GM19025 (cell line): Measurements from ENCODE around the gene GPR12.

Source experiments
- ATAC-seq: cut with Tn5 transposase; IDR thresholded peaks from one replicate; pipeline ENCODE4 v1.9.1; 2021; ENCODE audit warnings: mild to moderate bottlenecking, low read depth, moderate library complexity; ENCODE audit not compliant: unreplicated experiment

The GPR12 gene

GRCh38 chr13:26759907-26760831 lies at the start of gene GPR12:
TSS of gene GPR12 (minus strand) at chr13:26760786. CDS start at chr13:26759827, 959 bp downstream.
- no peak for ATAC-seq

GRCh38 chr13:26810095-26810494 lies 49.5 kb upstream of the GPR12 start:
- ATAC-seq = no peak

GRCh38 chr13:26806891-26807290 lies 46.3 kb upstream of the GPR12 start:
- no peak for ATAC-seq

DNA sequence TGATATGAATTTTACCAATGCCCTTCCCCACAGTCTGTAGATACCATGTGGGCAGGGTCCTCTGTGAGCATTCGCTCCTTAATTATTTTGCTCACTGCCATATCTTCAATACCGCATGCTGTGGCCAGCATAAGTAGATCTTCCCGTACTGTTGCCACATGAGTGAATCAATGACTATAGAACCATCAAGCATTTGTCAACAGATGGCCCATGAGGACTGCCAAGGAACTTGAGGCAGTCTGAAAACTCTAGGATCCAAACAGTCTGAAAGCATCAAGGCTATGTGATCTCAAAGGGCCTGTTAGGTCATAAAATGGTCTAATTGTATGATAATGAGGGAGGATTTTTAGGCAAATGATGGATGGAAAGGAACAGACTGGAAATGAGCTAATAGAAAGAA lies 27.4 kb upstream of the GPR12 start:
- ATAC-seq = no peak

- ATAC-seq = no peak
Measured at GRCh38 chr13:26786651-26787295, 26.2 kb upstream of the GPR12 start.

DNA sequence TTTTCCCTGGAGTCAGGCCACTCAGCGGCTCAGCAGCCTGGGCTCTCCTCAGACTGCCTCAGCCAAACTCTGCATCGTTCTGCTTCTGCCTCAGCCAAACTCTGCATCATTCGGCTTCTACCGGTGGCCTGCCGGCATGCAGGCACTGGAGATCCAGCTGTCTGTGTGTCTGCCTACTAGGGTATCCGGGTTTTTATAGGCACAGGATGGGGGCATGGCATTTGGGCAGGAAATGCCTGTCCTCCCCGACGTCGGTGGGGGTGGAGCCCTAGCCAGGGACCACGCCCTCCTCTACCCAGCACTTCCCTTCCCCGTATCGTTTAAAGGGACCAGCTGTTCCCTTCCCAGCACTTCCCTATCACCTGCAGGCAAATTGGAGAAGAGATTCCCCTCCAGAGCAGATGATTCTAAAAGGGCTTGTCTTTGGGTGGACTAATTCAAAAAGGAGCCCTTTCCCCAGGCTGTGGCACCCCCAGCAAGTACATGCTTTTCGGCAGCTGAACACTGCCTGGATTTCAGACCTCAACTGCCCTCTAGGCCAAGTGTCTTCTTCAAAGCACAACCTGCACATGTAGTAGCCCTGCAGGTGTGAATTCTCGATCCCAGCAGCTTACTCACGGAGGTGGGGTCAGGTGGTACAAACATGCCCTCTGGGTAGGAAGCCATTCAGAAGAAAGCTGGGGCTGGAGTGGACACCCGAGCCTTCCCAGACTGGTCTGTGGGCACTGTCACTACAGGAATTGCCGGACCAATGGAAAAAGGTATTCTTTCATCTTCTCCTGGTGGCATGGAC lies 25.4 kb upstream of the GPR12 start:
- ATAC-seq = no peak

GRCh38 chr13:26784704-26785639 lies 24.4 kb upstream of the GPR12 start:
- no peak for ATAC-seq

DNA sequence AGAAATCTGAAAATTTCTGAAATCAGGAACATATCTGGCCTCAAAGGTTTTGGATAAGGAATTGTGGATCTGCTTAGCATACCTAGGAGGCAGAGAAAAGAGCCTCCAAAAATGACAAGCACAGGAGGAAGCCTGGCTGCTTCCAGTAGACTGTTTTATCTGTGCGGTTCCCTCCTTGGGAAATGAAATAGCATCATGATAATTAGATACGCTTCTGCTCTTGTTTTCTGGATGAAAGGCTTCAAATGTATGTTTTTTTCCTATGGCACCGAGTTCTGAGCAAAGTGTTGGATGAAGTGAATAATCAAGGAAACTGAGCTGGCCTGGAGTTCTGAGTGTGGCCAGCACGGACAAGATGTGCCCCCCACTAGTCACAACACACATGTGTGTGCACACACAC lies 19.8 kb upstream of the GPR12 start:
- ATAC-seq = no peak

GRCh38 chr13:26779321-26779720 lies 18.7 kb upstream of the GPR12 start:
- ATAC-seq = no peak

DNA sequence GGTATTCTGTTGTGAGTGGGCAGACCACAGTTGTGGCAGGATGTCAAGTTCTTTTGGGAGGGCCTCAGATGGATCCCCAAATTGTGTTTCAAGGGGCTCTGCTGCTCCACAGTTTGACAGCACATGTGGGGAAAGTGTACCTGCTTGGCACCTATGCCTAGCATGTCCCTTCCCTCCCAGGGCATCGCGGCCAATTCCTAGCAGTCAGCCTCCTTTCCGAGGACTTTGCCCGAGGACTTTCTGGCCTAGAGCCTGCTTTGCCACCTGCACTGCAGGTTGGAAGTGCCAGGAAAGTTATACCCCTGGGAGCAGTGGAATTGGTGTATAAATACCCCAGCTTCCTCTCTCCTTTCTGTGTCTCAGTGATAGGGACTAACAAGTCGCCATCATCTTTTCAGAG lies 11.9 kb upstream of the GPR12 start:
- ATAC-seq = no peak

GRCh38 chr13:26771796-26772195 lies 11.2 kb upstream of the GPR12 start:
- ATAC-seq = no peak

DNA sequence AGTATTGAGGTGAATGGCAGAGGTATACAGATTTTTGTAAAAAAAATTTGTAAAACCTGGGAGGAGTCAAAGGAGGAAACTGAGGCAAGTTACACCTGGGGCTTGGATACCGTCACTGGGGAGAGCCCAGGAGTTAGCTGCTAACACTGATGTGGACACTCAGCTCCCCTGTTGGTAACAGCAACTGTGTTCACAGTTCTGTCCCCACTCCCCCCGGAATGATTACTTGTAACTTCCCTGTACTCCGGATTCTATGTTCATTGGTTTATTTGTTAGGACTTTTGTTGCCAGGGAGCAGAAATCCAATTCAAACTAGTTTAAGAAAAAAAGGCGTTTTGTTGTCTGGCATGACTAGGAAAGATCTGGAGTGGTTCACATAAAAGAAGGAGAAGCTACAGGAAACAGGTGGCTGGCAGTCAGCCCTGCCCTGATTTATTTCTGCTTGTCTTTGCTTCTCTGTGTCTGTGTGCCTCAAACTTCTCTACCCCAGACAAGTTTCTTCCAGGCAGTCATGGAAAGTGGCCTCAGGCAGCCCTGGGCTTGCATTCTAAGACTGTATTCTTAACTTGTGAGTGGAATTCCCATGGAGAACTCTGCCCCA lies 2.3 kb upstream of the GPR12 start:
- no peak for ATAC-seq

DNA sequence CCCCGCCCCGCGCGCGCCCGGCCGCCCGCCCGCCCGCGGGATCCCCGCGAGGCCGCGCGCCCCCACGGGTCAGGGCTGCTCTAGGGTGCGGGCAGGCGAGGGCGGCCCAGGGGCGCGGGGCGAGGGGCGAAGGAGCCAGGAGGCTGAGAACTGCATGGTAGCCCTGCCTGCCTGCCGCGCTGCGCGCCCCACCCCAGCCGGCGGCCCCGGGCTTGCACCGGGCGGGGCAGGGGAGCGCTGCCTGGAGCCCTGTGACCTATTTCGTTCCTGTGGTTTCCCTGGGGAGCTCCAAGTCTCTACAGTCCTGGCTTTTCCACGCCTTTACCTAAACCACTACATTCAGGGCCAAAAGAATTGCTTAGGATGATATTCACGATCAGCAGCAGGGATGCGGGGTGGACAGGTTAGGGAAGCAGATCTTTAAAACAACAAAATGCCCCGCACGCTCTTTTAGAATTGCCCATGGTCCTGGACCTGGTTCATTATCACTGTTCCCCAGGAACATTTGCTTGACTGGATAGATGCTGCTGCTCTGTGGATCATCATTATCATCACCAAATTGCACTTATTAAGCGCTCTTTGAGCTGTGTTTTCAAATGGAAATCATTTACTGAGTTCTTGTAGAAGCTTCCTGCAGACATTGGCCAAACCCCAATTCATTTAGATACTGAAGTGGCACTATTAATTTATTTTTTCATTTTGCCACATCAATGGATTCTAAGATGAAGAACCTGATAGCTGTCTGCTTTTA lies 421 bp upstream of the GPR12 start:
- no peak for ATAC-seq

DNA sequence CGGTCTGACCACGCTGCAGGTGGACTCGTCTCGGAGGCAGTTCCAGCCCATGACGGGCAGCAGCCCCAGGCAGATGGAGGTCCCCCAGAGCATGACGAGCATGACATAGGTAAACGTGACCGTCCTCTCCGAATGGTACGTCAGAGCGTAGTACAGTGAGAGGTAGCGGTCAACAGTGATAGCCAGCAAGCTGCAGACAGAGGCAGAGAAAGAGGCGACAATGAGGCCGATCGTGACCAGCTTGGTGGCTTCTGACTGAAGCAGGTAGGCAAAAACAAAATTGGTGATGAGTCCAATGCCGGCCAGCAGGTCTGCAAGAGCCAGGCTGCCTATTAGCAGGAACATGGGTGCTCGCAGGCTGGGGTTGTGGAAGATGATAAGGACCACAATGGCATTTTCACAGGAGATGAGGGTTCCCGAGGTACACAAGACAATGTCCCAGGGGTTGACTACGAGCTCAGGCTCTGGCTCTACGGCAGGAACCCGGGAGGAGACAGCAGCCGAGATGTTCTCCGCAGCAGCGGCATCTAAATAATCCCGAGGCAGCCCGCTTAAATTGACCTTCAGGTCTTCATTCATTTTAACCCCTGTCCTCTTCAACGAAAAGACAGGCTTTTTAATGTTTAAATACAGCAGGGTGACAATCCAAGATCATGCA lies 1.2 kb downstream of the GPR12 start:
- no peak for ATAC-seq

DNA sequence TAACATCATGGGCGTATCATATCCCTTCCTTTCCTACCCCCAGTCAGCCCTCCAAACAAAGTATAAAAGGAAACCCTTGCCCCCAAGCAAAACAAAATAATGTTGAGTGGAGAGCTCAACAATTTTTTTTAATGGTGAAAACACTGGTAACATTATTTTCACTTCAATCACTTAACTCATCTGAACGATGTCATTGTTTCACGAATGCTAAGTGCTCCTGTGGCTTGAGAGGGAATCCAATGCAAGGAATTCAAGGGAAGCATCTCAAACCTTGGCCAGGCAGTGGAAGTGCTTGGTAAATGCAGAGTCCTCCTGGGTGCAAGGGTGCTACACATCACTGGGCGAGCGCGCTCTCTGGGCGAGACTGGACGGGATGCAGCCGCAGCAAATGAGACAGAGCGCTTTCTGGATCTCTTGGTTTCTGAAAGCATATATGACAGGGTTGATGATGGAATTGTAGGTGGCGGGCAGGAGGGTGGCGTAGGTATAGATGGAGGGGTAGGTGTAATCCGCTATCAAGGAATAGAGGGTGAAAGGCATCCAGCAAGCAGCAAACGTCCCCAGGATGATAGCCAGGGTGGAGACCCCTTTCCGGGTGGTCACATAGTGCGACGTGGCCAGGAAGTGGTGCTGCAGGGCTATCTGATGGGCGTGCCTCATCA lies 2.0 kb downstream of the GPR12 start:
- no peak for ATAC-seq

DNA sequence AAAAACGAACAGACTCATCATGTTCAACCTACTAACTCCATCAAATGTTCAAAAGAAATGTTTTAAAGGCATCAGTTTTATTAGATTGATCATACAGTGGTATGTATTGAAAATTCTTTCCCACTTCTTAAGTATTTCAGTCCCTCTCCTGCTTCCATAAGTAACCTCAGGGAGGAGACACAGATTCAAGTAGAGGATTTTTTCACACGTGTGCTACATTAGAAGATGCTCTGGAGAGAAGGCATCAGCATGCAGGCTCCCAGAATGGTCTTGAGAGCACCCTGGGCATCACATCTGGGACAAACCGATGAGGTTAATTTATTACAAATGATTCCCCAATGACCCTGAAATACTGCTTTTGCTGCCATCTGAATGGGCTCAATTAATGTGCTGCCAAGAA lies 3.6 kb downstream of the GPR12 start:
- no peak for ATAC-seq

DNA sequence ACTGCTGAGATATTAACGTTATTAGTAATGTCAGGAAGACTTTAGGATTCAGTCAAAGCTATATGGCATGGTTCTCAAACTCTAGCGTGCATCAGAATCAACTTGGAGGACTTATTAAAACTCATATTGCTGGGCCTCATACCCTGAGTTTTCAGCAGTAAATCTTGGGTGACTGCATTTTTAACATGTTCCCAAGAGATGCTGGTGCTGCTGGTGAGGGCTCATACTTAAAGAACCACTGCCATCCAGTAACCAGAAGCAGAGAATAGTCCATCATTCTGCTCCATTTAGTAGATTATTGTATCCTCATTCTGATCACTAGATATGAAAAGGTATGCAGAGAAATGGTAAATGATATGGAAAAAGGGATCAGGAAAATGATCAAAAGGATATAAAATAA lies 7.9 kb downstream of the GPR12 start:
- no peak for ATAC-seq

GRCh38 chr13:26749905-26750304 lies 10.7 kb downstream of the GPR12 start:
- ATAC-seq = no peak
